Cerebellar cortex (tissue), 1 donor: Measurements from ENCODE around the gene PSKH1.
"Not testable (repeated sequence)": the region's sequence is repeated elsewhere in the genome, so short reads cannot be mapped to it uniquely, and the experiment has no call there.

Source experiments
- DNase-seq: peaks from one replicate; pipeline ENCODE4 v3.0.0-alpha.2; 2015; ENCODE audit warnings: low spot score

Gene PSKH1

GRCh38 chr16:67892899-67893742, at the start of gene PSKH1:
TSS of gene PSKH1 (plus strand) at chr16:67893254. CDS start at chr16:67908750, 15,496 bp downstream.
- DNase-seq: peak; percentile 97

- no peak for DNase-seq
Measured at GRCh38 chr16:67843343-67843765, 49.7 kb upstream of the PSKH1 start.

GRCh38 chr16:67844497-67844896, 48.6 kb upstream of the PSKH1 start:
- DNase-seq: peak; percentile 41

- DNase-seq: peak; percentile 36
Measured at GRCh38 chr16:67845291-67846062, 47.6 kb upstream of the PSKH1 start.

GRCh38 chr16:67846063-67846319, 47.1 kb upstream of the PSKH1 start:
- no peak for DNase-seq

GRCh38 chr16:67846320-67847063, 46.6 kb upstream of the PSKH1 start, which contains the start of gene NUTF2:
TSS of gene NUTF2 (plus strand) at chr16:67846933. CDS start at chr16:67865131, 18,198 bp downstream.
- DNase-seq: peak; percentile 94

GRCh38 chr16:67847064-67847861, 45.8 kb upstream of the PSKH1 start, which contains the start of gene CENPT:
TSS of gene CENPT (minus strand) at chr16:67847693. CDS start at chr16:67833859, 13,834 bp downstream.
- DNase-seq: no peak

GRCh38 chr16:67848118-67848517, 44.9 kb upstream of the PSKH1 start:
- DNase-seq: no peak

- no peak for DNase-seq
Measured at GRCh38 chr16:67853670-67854069, 39.4 kb upstream of the PSKH1 start.

GRCh38 chr16:67855789-67856188, 37.3 kb upstream of the PSKH1 start:
- no peak for DNase-seq

- DNase-seq: no peak
Measured at GRCh38 chr16:67856927-67857546, 36.0 kb upstream of the PSKH1 start.

GRCh38 chr16:67857547-67858233, 35.4 kb upstream of the PSKH1 start:
- no peak for DNase-seq

- DNase-seq: no peak
Measured at GRCh38 chr16:67858500-67858899, 34.6 kb upstream of the PSKH1 start.

- DNase-seq: no peak
Measured at GRCh38 chr16:67860589-67861398, 32.3 kb upstream of the PSKH1 start.

- DNase-seq: no peak
Measured at GRCh38 chr16:67861877-67862276, 31.2 kb upstream of the PSKH1 start.

- peak; percentile 96 for DNase-seq
Measured at GRCh38 chr16:67862623-67863583, 30.2 kb upstream of the PSKH1 start.

- not testable (repeated sequence) for DNase-seq
Measured at GRCh38 chr16:67864044-67864443, 29.0 kb upstream of the PSKH1 start.

- DNase-seq: no peak
Measured at GRCh38 chr16:67864594-67864993, 28.5 kb upstream of the PSKH1 start.
